GM18508 (cell line): Measurements from ENCODE around the gene SAA1.

Source experiments
- ATAC-seq: cut with Tn5 transposase; IDR thresholded peaks from one replicate; pipeline ENCODE4 v1.9.1; 2021; ENCODE audit warnings: moderate number of reproducible peaks; ENCODE audit not compliant: insufficient read depth, unreplicated experiment

The SAA1 gene

GRCh38 chr11:18307461-18308139 is 41.5 kb downstream of the SAA1 start:
- no peak for ATAC-seq

DNA sequence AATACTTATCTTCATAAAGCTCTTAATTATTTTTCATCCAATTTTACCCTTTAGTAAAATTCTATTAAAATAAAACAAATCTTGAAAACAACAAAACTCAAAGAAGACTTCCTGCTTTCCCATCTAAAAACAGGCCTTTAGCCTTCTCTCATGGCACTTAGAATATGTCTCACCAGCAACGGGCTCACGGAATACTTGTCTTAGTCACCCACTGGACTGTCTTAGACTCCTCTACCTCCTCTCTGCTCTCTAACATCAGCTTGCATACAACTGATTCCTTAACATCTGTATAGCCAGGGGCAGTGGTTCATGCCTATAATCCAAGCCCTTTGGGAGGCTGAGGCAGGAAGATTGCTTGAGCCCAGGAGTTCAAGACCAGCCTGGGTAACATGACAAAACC is 42.2 kb downstream of the SAA1 start:
- ATAC-seq, result no peak

GRCh38 chr11:18309691-18310090 is 43.6 kb downstream of the SAA1 start:
- no peak for ATAC-seq

- no peak for ATAC-seq
These were observed 44.8 kb downstream of the SAA1 start for GRCh38 chr11:18310800-18311340.

DNA sequence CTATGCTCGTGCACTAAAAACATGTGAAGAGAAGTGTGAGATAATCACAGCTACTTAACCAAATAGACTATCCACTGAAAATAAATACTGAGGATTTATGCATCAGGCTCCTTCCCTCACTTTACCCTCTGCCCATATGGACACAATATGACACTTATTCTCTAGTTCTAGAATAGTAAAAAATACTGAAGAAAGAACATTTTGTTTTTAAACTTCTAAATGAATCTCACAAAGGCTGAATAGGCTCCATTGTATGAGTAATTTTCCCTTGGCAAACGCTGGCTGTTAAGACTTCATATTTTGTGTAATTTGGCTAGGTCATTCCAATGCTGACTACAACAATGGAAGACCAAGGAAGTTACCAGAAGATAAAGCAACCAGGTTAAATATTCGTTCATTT is 45.9 kb downstream of the SAA1 start:
- ATAC-seq, result no peak

DNA sequence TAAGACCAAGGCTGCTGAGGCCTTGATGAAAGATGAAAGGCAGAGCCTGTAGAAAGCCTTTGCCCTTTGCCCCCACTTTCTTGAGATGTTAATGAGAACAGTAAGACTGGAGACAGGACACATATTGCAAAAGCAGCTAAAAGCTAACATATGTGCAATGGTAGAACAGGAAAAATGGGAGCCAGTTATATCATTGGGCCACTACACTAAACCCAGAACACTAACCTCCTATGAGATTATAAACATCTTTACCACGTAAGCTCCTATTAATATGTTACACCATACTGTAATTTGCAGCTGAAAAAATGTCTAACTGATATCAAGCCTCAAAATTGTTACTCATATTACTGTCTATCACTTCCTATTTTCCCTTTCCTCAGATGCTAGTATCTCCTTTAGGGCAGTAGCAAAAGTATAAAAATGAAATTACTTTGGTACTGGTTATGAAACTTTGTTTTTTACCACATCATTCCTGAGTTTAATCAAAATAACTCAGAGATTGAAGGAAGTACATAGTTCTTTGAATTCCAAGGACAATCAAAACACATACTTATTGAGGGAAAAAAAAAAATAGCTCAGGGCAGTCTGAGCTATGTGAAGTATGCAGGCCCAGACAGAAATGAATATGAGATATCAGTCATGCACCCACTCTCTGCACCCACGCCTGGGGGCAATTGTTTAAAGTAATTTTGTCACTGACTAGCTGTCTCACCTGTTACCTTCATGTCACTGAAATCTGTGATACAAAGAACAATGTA is 46.8 kb downstream of the SAA1 start:
- no peak for ATAC-seq

GRCh38 chr11:18313965-18314763 is 48.1 kb downstream of the SAA1 start:
- no peak for ATAC-seq

DNA sequence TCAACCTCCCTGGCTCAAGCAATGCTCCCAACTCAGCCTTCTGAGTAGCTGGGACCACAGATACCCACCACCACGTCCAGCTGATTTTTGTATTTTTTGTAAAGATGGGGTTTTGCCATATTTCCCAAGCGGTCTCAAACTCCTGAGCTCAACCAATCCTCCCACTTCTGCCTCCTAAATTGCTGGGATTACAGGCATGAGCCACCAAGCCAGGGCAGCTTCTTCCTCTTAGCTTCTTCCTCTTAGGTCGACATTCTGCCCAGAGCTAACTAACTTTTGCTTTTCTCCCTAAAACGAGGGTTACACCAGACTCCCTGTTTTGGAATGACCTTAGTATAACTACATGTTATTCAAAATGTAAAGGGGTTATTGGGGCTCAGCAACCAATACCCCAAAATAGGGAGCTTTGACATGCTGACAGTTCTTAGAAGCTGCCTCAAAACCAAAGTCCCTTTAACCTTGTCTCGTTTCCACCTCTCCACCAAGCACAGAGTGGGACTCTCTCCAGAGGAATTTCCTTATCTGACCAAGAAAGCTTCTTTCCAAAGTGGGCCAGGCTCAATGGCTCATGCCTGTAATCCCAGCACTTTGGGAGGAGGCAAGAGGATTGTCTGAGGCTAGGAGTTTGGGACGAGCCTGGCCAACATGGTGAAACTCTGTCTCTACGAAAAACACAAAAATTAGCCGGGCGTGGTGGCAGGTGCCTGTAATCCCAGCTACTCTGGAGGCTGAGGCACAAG is 48.9 kb downstream of the SAA1 start:
- ATAC-seq, result no peak

- ATAC-seq, result no peak
These were observed 49.8 kb downstream of the SAA1 start for GRCh38 chr11:18315893-18316292.

DNA sequence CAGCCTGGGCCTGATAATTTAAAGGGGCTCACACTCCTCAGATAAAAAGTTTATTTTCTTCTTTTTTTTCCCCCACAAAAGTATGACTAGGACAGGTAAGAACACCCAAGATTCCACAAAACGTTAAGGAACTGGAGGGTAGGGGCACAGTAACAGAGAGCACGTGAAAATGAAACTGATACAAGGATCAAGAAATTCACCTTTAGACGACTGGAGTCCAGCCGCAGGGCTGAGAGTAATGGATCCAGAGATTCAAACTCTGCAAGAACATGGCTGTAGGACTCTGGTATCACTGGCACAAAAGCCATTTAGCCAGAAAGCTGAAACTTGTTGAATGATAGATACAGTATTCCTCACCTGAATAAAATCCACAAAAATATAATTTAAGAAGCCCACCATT is 51.5 kb downstream of the SAA1 start:
- no peak for ATAC-seq
